GM03348 (cell line): ENCODE results near the gene CDK11A.

Experiments
- DNase-seq: peaks from one replicate; pipeline ENCODE4 v3.0.0; 2012; ENCODE audit warnings: low spot score

CDK11A gene

GRCh38 chr1:1724035-1724864, at the start of gene CDK11A:
CDK11A (minus strand) TSS chr1:1724357; CDS start chr1:1722818, 1,539 bp downstream.
- DNase-seq, result peak; percentile 92

DNA sequence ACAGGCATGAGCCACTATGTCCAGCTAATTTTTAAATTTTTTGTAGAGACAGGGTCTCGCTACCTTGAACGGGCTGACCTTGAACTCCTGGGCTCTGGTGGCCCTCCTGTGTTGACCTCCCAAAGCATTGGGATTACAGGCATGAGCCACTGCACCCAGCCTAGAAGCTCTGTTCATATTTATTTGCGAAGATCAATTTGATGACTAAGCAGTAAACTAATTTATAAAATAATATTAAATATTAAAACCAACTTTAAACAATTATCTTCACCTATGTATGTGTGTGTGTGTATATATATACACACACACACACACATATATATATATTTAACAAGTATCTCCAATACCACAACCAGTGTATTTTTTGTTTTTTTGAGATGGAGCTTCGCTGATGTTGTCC, 49.7 kb upstream of the CDK11A start:
- DNase-seq, result no peak

DNA sequence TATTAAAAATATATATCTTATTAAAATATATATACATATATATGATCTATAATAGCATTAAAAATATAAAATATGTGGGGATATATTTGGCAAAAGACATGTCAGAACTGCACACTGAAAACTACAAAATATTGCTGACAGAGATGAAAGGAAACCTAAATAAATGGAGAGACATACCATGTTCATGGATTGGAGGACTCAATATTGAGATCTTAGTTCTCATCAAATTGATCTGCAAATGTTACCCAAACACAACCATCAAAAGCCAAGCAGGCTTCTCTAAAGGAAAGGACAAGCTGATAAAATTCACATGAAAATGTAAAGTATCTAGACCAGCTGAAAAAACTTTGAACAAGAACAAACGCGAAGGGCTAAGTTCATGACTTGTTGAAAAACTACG, 46.9 kb upstream of the CDK11A start:
- no peak for DNase-seq

DNA sequence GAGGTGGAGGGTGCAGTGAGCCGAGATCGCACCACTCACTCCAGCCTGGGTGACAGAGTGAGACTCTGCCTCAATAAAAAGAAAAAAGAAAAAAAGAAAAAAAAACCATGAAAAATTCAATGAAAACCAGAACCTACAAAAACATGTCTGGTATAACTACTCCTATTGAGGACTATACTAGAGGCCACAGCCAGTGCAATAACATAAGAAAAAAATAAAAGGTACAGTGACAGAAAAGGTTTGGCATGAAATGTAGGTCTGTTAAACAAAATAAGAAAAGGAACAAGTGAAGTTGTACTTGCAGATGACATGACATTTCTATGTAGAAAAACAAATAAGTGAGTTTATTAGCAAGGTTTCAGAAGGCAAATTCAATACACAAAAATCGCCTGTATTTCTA, 45.9 kb upstream of the CDK11A start:
- no peak for DNase-seq

- DNase-seq, result no peak
Measured at GRCh38 chr1:1768249-1768992, 44.3 kb upstream of the CDK11A start.

DNA sequence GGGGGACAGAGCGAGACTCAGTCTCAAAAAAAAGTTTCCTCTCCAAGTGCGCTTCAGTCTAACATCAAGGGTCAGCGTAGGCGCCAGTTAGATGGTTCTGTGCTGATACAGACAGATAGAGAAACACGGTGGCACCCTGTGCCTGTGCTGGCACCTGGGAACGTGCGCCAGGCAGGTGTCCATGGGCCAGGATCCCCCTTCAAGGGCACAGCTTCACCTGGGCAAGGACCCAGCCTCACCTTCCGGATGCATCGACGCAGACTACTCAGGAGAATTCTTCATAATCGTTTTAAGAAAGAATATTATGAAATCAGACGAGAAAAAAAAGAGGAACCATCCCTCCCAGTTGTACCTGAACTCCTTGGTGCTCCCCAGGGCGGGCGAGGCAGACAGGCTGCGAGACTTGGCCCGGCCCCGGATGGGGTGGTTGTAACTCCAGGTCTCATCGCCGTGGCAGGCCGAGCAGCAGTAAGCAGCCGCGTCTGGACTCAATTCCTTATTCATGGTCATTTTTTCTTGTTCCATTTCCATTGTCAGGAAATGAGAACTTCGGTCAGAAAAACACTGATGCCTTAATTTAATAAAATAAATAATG, 40.8 kb upstream of the CDK11A start:
- DNase-seq, result no peak

GRCh38 chr1:1763657-1764621, 39.8 kb upstream of the CDK11A start:
- no peak for DNase-seq

DNA sequence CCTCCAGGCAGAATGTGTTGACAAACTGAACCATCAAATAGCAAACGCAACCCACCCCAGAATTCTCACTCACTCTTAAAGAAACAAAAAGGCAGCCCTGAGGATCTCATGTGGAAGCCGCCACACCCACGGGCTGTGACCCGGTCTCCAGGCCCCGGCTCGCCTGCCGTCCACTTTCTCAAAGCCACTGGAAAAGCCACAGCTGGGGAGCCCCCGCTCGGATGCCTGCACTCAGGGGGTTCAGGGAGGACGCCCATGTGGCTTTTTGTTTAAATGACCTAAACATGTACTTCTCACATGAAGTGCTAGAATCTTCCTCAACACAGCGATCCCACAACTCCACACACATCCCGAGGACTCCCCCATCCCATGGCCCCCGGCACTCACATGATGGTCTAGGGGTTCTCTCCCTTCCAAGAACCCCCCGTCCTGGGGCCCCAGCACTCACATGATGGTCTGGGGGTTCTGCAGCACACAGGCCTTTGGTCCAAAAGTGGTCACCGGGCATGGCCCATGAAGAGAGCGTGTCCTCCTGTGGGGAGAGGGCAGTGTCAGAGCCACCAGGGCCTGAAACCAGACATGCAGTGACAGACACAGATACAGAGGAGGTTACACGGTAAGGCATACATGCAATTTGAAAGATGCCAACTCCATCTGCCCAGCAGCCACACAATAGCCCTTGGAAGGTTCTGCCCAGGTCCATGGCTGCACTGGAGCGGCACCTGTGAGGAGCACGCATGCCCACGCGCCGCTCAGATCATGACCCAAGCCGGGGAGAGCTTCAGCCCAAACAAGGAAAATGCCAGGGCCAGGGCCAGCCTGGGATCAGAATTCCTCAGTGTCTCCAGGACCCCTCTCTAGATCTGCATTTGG, 37.6 kb upstream of the CDK11A start:
- no peak for DNase-seq

DNA sequence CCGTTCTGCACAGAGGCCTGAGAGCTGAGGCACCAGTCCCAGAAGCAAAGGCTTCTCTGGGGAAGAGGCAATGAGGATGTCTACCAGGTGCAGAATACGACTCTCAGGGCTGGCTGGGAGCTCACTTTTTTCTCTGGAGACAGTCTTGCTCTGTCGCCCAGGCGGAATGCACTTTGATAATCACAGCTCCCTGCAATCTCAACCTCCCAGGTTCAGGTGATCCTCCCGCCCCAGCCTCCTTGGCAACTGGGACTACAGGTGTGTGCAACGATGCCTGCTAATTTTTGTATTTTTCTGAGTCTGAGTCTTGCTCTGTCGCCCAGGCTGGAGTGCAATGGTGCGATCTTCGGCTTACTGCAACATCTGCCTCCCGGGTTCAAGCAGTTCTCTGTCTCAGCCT, 36.6 kb upstream of the CDK11A start:
- no peak for DNase-seq

GRCh38 chr1:1760345-1760650, 36.1 kb upstream of the CDK11A start:
- DNase-seq, result no peak

DNA sequence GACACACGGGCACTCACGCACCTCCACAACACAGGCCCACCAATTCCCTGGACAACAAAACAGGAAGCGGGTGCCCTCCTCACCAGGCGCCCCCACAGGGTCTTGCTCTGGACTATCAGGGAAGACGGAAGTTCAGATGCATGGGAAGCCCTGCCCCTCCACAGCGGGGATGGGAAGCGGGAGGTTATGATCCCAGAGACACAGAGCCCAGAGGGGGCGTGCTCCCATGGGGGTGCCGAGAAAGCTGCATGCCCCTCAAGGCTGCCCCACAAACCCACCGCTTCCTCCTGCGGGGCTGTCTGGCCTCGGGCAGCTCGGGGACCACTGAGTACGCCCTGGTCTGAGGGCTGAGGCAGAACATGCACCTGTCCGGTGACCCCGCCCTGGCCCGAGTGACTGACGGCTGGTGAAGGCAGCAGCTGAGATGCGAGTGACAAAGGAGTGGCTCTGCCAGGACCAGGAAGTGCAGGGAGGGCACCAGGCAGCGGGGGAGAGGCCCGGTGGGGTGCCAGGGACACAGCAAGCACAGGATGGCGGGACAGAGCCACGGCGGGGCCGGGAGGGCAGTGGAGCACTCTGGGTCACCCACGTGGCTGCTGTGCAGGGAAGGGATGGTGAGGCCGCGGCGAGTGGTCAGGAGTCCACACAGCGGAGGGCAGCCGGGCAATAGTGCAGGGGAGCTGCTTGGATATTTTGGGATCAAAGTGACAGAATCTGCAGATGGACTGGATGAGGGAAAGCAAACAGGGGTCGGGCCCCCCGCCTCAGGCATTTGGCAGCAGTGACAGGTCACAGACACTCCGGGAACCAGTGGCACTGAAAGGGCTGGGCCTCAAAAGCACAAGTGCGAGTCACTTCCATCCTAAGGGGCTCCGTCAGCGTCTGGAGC, 35.5 kb upstream of the CDK11A start:
- no peak for DNase-seq

DNA sequence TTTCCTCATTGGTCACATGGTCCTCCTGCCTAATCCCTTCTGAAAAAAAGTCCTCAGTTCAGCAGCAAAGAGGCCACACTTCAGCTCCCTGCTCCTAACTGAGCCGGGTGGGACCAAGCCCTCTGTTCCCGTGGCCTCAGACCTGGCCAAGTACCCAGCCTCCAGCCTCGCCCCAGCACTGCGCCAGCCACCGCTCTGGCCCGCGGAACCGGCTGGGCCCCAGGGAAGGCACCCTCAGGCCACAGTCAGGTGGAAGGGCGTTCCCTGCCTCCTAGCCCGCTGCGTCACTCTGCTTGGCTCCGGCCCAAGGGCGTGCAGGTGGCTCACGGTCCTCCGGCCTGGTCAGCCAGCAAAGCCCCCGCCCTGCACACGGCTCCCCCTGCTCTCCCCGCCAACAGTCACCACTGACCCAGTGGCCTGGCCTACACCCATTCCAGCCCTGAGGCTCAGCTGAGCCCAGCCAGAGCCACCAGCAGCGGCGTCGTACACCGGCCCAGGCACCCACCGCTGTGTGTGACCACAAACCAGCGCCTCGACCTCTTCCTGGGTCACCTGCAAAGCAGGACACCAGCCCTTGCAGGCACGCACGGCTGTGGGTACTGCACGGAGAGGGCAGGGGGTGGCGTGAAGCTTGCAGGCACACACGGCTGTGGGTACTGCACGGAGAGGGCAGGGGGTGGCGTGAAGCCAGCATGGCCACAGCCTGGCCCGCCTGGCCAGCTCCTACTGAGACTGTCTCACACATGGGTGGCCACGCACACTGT, 34.7 kb upstream of the CDK11A start:
- no peak for DNase-seq

GRCh38 chr1:1758059-1758621, 34.0 kb upstream of the CDK11A start:
- no peak for DNase-seq

- DNase-seq, result no peak
Measured at GRCh38 chr1:1757422-1758058, 33.4 kb upstream of the CDK11A start.

DNA sequence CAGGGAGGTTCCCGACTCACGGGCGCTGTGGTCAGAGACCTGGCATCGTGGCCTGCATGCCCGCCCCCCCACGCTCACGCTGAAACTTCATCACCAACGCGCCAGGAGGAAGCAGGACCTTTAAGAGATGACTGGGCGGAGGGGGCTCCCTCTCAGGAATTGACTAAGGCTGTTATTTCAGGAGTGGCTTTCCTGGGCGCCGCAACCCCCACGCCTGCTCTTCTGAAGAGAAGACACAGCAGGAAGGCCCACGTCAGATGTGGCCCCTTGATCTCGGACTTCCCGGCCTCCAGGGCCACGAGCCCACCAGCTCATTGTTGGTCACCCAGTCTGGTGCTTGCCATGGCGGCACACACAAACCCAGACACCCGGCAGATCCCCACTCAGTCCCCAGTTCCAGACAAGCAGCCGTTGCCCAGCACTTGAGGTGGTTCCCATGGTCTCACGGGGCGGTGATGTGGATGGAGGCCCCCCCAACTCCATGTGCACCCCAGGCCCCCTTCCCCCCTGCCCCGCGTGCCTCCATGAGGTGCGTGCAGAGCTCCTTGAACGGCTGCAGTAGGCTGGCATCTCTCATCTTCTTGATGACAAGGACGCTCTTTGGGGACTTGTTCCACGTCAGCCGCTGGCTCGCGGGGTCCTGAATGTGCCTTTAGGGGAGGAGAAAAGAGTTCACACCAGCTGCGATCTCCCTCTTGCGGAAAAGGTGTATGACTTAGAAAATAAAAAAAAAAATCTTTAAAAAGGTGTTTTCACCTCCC, 32.7 kb upstream of the CDK11A start:
- DNase-seq, result no peak

- DNase-seq, result no peak
Measured at GRCh38 chr1:1755852-1756251, 31.7 kb upstream of the CDK11A start.

DNA sequence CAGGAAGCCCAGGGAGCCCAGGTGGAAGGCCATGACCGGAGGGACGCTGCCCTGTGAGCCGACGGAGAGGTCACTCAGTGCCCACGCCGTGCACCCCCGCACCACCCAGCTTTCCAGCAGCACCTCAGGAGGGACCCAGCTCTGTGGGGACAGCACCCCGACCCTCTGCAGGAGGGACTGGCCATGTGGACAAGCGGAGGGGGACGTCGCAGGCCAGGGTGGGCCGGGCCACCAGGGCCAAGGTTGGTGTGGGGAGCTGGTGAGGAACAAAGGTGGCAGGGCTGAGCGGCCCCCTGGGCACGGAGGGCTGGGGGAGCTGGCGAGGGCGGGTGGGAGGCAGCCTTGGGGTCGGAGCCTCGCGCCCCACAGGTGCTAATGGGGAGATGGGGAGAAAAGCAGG, 31.3 kb upstream of the CDK11A start:
- DNase-seq, result no peak
